Measurements from ENCODE around the gene FUZ.

Gene FUZ, protein sequence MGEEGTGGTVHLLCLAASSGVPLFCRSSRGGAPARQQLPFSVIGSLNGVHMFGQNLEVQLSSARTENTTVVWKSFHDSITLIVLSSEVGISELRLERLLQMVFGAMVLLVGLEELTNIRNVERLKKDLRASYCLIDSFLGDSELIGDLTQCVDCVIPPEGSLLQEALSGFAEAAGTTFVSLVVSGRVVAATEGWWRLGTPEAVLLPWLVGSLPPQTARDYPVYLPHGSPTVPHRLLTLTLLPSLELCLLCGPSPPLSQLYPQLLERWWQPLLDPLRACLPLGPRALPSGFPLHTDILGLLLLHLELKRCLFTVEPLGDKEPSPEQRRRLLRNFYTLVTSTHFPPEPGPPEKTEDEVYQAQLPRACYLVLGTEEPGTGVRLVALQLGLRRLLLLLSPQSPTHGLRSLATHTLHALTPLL

DNA sequence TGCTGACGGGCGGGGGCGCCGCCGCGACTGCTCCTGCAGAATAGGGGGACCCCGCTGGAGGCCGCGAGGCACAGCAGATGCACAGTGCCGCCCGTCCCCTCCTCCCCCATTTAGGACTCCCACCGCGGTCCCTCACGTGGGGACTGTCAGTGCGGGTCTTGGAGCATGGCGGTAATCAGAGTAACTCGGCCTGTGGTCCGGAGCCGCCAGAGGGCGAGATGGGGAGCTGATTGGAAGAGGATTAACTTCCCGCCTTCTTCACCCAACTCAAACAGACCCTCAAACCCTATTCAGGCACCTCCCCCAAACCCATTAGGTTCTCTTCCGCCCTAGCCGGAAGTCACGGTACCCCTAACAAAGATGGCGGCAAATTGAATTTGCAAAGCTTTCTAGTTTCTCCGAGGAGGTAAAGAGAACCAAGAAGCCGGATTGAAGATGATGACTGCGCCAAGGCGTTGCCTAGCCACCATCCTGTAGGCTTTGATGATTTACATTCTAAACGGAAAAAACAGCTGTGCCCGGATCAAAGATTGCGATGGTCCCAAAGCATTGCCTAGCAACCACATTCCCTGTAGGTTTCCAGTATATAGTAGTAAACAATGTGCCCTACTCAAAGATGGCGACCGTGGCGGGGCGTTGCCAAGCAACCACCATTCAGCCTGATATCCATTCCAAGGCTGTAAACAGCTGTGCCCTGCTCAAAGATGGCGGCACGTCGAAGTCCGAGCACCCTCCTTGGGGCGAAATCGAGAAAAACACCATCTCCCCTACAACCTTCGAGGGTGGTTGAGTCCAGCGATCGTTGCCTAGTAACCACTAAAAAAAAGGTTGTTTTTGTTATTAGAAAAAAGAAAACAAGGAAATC is at the start of gene FUZ:
FUZ (minus strand) TSS at position 296 of the 865 bp plus-strand sequence; CDS start at position 110, 186 bp downstream.
- in situ Hi-C loops (cut with HindIII; ENCODE audit: low pct_unique_long_range_greater_than_20kb, low sequenced_read_pairs), result no loop called here

GRCh38 chr19:49862391-49863253 is 49.5 kb upstream of the FUZ start:
- in situ Hi-C loops (cut with HindIII; ENCODE audit: low pct_unique_long_range_greater_than_20kb, low sequenced_read_pairs), result no loop called here
- no peak for TF ChIP-seq JUND (IDR thresholded peaks at IDR 0.05; ENCODE audit: low read depth)
- DNase-seq (ENCODE audit: low read depth in 1 of 2, low spot score in 1 of 2), result no peak

More for the DNA sequence above, at the start of gene FUZ:
- peak; percentile 82 to 95 for DNase-seq (ENCODE audit: low read depth in 1 of 2, low spot score in 1 of 2)
- no peak for TF ChIP-seq JUND (IDR thresholded peaks at IDR 0.05; ENCODE audit: low read depth)

GRCh38 chr19:49861541-49862378 is 48.7 kb upstream of the FUZ start:
- no peak for TF ChIP-seq JUND (IDR thresholded peaks at IDR 0.05; ENCODE audit: low read depth)
- in situ Hi-C loops (cut with HindIII; ENCODE audit: low pct_unique_long_range_greater_than_20kb, low sequenced_read_pairs), result no loop called here

DNA sequence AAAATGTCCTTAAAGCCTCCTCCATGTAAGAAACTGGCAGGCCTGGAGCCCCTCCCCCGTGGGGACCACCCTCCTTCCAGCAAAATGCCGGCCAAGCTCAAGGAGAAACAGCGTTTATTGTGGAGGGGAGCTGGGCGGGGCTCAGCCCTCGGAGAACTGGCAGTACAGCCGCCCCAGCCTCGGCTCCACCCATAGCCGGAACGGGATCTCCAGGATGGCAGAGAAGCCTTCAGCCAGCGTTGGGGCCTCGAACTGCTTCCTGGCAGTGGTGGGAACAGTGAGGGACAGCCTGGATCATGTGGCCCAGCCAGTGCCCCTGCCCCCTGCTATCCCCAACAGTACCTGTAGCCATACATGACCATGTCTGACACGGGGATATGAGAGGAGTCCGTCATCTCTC is 48.0 kb upstream of the FUZ start:
- TF ChIP-seq JUND (IDR thresholded peaks at IDR 0.05; ENCODE audit: low read depth), result no peak
- in situ Hi-C loops (cut with HindIII; ENCODE audit: low pct_unique_long_range_greater_than_20kb, low sequenced_read_pairs), result no loop called here
- DNase-seq (ENCODE audit: low read depth in 1 of 2, low spot score in 1 of 2), result peak; percentile 47

More at GRCh38 chr19:49861541-49862378, 48.7 kb upstream of the FUZ start:
- DNase-seq (ENCODE audit: low read depth in 1 of 2, low spot score in 1 of 2), result no peak

DNA sequence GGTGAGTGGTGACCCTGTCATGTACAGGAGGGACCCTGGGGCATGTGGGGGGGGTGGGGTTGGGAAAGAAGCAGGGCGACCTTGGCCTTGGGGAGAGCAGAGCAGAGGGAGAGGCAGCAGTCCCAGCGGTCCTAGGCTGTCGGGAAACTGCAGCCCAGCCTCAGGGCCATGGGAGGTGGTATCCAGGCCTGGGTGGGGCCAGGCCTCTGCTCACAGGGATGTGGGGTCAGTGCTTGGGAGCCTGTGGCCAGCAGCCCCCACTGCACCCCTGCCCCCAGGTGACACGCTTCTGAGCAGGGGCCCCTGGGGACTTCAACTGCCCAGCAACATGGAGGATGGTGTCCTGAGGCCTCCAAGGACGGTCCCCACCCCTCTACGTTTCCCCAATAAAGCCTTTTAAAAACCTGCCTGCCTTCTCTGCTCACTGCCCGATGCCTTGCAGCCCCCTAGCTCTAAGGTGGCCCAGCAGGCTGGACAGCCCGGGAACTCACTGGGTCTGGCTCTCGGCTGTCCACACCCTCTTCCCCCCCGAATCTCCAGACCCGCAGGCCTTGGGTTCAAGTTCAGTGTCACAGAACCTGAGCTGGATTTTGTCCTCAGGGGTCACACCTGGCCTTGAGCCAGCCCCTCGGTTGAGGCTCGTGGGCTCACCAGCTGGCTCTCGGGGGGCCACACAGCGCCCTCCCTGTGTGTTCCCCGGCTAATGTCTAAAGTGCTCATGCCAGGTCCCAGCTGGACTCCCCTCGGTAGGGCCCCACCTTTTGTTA is 47.4 kb upstream of the FUZ start:
- no peak for TF ChIP-seq JUND (IDR thresholded peaks at IDR 0.05; ENCODE audit: low read depth)
- DNase-seq (ENCODE audit: low read depth in 1 of 2, low spot score in 1 of 2), result no peak
- in situ Hi-C loops (cut with HindIII; ENCODE audit: low pct_unique_long_range_greater_than_20kb, low sequenced_read_pairs), result no loop called here

DNA sequence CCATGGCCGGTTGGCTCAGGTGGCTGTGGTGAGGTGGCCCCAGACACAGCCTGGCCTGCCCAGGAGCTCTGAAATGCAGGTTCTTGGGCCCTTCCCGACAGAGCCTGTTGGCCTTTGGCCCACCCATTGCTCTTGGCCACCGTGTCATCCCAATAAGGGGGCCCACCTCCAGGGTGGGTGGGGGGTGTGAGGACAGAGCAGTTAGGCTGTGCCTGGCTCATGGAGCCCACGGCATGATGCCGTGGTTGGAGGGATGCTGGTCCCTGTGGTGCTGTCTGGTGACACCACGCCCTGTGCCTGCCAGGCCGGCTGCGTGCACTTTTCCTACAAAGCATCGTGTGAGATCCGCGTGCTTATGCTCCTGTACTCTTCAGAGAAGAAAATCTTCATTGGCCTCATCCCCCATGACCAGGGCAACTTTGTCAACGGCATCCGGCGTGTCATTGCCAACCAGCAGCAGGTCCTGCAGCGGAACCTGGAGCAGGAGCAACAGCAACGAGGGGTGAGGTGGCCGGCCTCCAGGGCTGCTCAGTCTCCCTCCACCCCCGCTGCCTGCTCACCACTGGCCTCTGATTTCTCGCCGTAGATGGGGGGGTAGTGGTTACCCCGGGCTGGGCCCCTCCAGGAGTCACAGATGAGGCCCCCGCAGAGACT is 46.7 kb upstream of the FUZ start:
- no peak for DNase-seq (ENCODE audit: low read depth in 1 of 2, low spot score in 1 of 2)
- no peak for TF ChIP-seq JUND (IDR thresholded peaks at IDR 0.05; ENCODE audit: low read depth)
- in situ Hi-C loops (cut with HindIII; ENCODE audit: low pct_unique_long_range_greater_than_20kb, low sequenced_read_pairs), result no loop called here

- no peak for DNase-seq (ENCODE audit: low read depth in 1 of 2, low spot score in 1 of 2)
- TF ChIP-seq JUND (IDR thresholded peaks at IDR 0.05; ENCODE audit: low read depth), result no peak
- in situ Hi-C loops (cut with HindIII; ENCODE audit: low pct_unique_long_range_greater_than_20kb, low sequenced_read_pairs), result no loop called here
Observed at GRCh38 chr19:49858088-49858985, 45.2 kb upstream of the FUZ start.

GRCh38 chr19:49857838-49858087 is 44.7 kb upstream of the FUZ start:
- no peak for DNase-seq (ENCODE audit: low read depth in 1 of 2, low spot score in 1 of 2)
- TF ChIP-seq JUND (IDR thresholded peaks at IDR 0.05; ENCODE audit: low read depth), result no peak
- in situ Hi-C loops (cut with HindIII; ENCODE audit: low pct_unique_long_range_greater_than_20kb, low sequenced_read_pairs), result no loop called here

GRCh38 chr19:49857061-49857837 is 44.2 kb upstream of the FUZ start:
- DNase-seq (ENCODE audit: low read depth in 1 of 2, low spot score in 1 of 2), result no peak
- in situ Hi-C loops (cut with HindIII; ENCODE audit: low pct_unique_long_range_greater_than_20kb, low sequenced_read_pairs), result no loop called here
- no peak for TF ChIP-seq JUND (IDR thresholded peaks at IDR 0.05; ENCODE audit: low read depth)

Measured in T47D (cell line).